ENCODE data around the gene AIM2. TPM values are rescaled to one million over a fixed set of nuclear protein-coding genes. Genes with fewer than 3 reads are reported as not detected.
A peak's percentile ranks its signal among the peaks of the same experiment; 100 is the strongest.

Gene AIM2
- total and polyA plus RNA-seq, 10 of the 15 experiments (the other 5 are each of a cell fraction or from before 2014, with no cell fraction given): 7.9 to 35.7 (median 12.8) TPM

- TF ChIP-seq CUX1 (IDR thresholded peaks at IDR 0.05; ENCODE audit: insufficient replicate concordance, low read depth, low read length) (no peak), E2F4 (IDR thresholded peaks at IDR 0.05; ENCODE audit: low read depth, low read length) (no peak), RELA (IDR thresholded peaks at IDR 0.05; ENCODE audit: borderline replicate concordance, partially characterized antibody) (peak; percentile 99), POLR2A (IDR thresholded peaks at IDR 0.05; ENCODE audit: low read depth, low read length) (peak; percentile 56; the same call in 1 of the 2 replicates), SIN3A (IDR thresholded peaks at IDR 0.05; ENCODE audit: low read depth, low read length) (no peak; the same call in 1 of the 2 replicates), CHD2 (IDR thresholded peaks at IDR 0.05; ENCODE audit: borderline replicate concordance, low read depth, low read length) (peak; percentile 49; the same call in 1 of the 2 replicates), SREBF2 (IDR thresholded peaks at IDR 0.05; ENCODE audit: low read length) (no peak), EP300 (IDR thresholded peaks at IDR 0.05; ENCODE audit: borderline replicate concordance in 1 of 2, control insufficient read depth in 1 of 2, low read depth in 2 of 2, low read length in 2 of 2) (peak; percentile 44 to 47; a peak in 2 of 4 replicates), BACH1 (IDR thresholded peaks at IDR 0.05; ENCODE audit: borderline replicate concordance) (0 out of 2 replicates have a peak, but pooled peaks have one; percentile 11), ZNF592 (IDR thresholded peaks at IDR 0.05) (no peak), MYB (IDR thresholded peaks at IDR 0.05; ENCODE audit: borderline replicate concordance, low read depth, low read length) (no peak), RB1 (IDR thresholded peaks at IDR 0.05; ENCODE audit: borderline replicate concordance) (no peak), SREBF1 (IDR thresholded peaks at IDR 0.05; ENCODE audit: low read length) (no peak), ZBTB33 (IDR thresholded peaks at IDR 0.05) (peak; percentile 83; the same call in 1 of the 2 replicates), CHD4 (IDR thresholded peaks at IDR 0.05) (no peak), IKZF2 (IDR thresholded peaks at IDR 0.05) (peak; percentile 88 to 93)
Measured at GRCh38 chr1:159077120-159077961, 775 bp upstream of the AIM2 start (continued).

Measured in GM12878 (cell line).